ENCODE results near the gene TBCA. TPM values are rescaled to one million over a fixed set of nuclear protein-coding genes. Genes with fewer than 3 reads are reported as not detected.

Gene TBCA
- total and polyA plus RNA-seq, 2 experiments from 2014 or later = 117 to 814 TPM

GRCh38 chr5:77791926-77792325 is 15.8 kb upstream of the TBCA start (continued):
- TF ChIP-seq, protein P1, sequence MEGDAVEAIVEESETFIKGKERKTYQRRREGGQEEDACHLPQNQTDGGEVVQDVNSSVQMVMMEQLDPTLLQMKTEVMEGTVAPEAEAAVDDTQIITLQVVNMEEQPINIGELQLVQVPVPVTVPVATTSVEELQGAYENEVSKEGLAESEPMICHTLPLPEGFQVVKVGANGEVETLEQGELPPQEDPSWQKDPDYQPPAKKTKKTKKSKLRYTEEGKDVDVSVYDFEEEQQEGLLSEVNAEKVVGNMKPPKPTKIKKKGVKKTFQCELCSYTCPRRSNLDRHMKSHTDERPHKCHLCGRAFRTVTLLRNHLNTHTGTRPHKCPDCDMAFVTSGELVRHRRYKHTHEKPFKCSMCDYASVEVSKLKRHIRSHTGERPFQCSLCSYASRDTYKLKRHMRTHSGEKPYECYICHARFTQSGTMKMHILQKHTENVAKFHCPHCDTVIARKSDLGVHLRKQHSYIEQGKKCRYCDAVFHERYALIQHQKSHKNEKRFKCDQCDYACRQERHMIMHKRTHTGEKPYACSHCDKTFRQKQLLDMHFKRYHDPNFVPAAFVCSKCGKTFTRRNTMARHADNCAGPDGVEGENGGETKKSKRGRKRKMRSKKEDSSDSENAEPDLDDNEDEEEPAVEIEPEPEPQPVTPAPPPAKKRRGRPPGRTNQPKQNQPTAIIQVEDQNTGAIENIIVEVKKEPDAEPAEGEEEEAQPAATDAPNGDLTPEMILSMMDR (conservative IDR thresholded peaks at IDR 0.05; ENCODE audit: low read depth in 2 of 2) = no peak

DNA sequence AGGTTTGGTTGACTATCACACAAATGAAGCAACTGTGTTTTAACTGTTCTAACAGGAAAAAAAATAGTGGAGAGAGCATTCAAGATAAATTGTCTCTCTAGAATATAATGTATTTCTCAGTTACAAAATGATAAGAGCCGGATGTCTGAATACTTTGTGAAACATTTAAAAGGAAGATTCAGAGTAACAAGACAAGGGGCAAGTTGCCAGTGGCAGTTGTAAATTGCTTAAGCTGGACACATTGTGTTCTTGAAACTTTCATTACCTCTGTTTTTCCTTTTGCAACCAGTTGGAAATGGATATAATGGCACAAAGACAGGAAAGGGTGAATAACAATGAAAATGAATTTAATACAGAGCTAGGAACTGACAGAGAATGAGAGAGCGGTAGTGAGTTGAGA is 15.2 kb upstream of the TBCA start:
- H3K36me3 Mint-ChIP-seq (ENCODE audit: low read depth) = peaks cover 8% of the 10 kb centered on the region
- ATAC-seq (no peak), DNase-seq (ENCODE audit: low spot score) (no peak)
- H3K9me2 ChIP-seq (ENCODE audit: insufficient read depth) = no peaks in the 10 kb centered on the region
- no peak overlapping the region for H3K4me3 ChIP-seq
- H3K4me2 ChIP-seq = no peak overlapping the region
- TF ChIP-seq ZNF331 (CRISPR knock-in tag; IDR thresholded peaks at IDR 0.05; ENCODE audit: low read depth) = no peak
- no peak for TF ChIP-seq ZNF462 (CRISPR knock-in tag; IDR thresholded peaks at IDR 0.05)
- no peaks in the 10 kb centered on the region for H3K79me2 ChIP-seq (replicated peaks; ENCODE audit: insufficient read depth)
- no peaks in the 10 kb centered on the region for H3K4me1 ChIP-seq (ENCODE audit: insufficient read depth)
- H3F3A ChIP-seq (replicated peaks; ENCODE audit: low read depth) = no peaks in the 10 kb centered on the region
- H3K27me3 Mint-ChIP-seq (ENCODE audit: insufficient read depth, low read depth, poor library complexity) = no peaks in the 10 kb centered on the region
- no peaks in the 10 kb centered on the region for H3K36me3 ChIP-seq (ENCODE audit: insufficient read depth)
- H2AFZ ChIP-seq = no peak overlapping the region
- H3K4me1 Mint-ChIP-seq = peaks cover 8% of the 10 kb centered on the region
- no peaks in the 10 kb centered on the region for H3K27me3 ChIP-seq (ENCODE audit: insufficient read depth)
- H3K9me3 Mint-ChIP-seq = peaks cover 13% of the 10 kb centered on the region
- peak overlapping the region; percentile 11; the same call in 1 of the 2 replicates for H3K27ac Mint-ChIP-seq
- H3K4me3 Mint-ChIP-seq = no peak overlapping the region
- no peaks in the 10 kb centered on the region for H4K20me1 ChIP-seq (replicated peaks; ENCODE audit: insufficient read depth)
- no peak overlapping the region for H3K27ac ChIP-seq (ENCODE audit: low read depth)
